ENCODE results near the gene MYO5B. TPM values are rescaled to one million over a fixed set of nuclear protein-coding genes. Genes with fewer than 3 reads are reported as not detected.

Gene MYO5B
- total RNA-seq, 2 experiments from 2014 or later, result not detected

DNA sequence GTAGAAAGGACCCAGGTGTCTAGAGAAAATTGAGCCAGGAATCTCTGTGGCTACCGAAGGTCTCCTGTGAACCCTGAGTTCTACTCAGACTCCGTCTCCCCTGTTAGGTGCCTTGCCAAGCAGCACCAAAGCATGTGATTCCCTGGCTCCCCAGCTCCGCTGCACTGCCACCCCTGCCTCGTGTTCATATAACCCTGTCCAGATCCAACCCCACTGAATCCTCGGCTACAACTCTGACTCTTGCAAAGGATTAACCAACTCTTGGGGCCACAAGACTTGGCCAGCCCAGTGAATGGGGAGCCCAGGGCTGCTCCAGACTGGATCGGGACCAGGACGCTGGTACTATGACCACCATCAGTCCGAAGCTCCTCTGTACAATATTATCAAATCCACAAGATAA is 344.3 kb downstream of the MYO5B start:
- ATAC-seq (ENCODE audit: poor library complexity) (no peak), DNase-seq (no peak)
- intact Hi-C loops (cut with DNase I, micrococcal nuclease), result loop anchor here in 1 of 2 experiments (10.0 kb wide), 1 partner anchor 586 kb away; no protein-coding TSS in a partner anchor
- no peaks in the 10 kb centered on the region for H3K27me3 ChIP-seq (ENCODE audit: control insufficient read depth in 1 of 2, insufficient read depth in 2 of 2, low read length in 2 of 2)
- no peaks in the 10 kb centered on the region for H3K36me3 ChIP-seq (ENCODE audit: insufficient read depth, low read length)
- no peaks in the 10 kb centered on the region for H3K4me1 ChIP-seq (ENCODE audit: insufficient read depth, low read length)
- H3K27me3 Mint-ChIP-seq, result peaks cover 24% of the 10 kb centered on the region
- no peaks in the 10 kb centered on the region for H3K9me3 ChIP-seq (ENCODE audit: control insufficient read depth in 1 of 2, insufficient read depth in 1 of 2, low read length in 2 of 2)
- H3K9me3 Mint-ChIP-seq, result no peaks in the 10 kb centered on the region
- no peak overlapping the region for H3K27ac ChIP-seq (ENCODE audit: low read depth in 1 of 2, low read length in 2 of 2)
- no peak overlapping the region for H3K4me3 ChIP-seq (ENCODE audit: low read length)
- no peak overlapping the region for H3K27ac Mint-ChIP-seq
- POLR2A ChIA-PET, result no interaction called here
- CTCF ChIA-PET, result no interaction called here
- no peaks in the 10 kb centered on the region for H3K36me3 Mint-ChIP-seq (ENCODE audit: low read depth)
- no peaks in the 10 kb centered on the region for H3K4me1 Mint-ChIP-seq (ENCODE audit: low read depth)
- TF ChIP-seq CTCF (IDR thresholded peaks at IDR 0.05), result no peak
- no peak overlapping the region for H3K4me3 Mint-ChIP-seq

DNA sequence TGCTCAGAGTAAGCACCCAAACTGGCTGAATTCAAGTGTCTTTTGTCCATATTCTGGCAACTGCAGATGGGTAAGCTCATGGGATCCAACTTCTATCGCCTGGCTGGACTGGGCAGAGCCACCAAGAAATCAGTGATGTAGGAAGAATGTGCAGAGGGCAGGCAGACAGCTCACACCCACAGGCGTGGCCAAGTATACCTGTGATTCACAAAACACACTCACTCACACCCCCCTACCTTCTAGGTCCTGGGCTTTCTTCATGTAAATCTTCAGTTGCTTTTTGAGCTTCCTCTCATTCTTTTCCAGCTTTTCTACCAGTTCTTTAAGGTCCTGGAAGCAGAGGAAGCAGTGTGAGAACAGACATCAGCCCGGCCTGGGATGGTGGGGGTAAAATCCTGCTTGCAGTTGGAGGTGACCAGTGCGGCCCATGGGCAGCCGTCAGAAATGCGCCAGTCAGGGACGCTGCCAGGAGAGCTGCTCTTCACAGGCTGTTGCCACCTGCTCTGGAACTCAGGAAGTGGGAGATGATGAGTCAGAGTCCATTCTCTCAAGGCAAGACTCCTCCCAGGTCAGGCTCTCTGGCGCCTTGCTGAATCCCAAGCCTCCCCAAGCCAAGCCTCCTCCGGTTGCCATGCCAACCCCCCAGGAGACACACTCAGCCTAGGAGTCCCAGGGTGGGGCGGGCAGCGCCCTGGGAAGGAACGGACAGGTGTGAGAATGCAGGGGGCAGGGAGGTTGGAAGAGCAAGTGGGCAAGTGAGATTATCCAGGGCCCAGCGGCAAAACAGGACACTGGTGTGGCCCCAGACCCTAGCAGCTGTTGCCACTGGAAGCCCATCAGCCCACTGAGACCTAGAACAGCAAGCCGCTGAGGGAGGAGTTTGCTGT is 345.4 kb downstream of the MYO5B start:
- CTCF ChIA-PET, result no interaction called here
- Histone ChIP-seq H3K4me3 (ENCODE audit: low read length) (no peak overlapping the region), H3K9me3 (ENCODE audit: control insufficient read depth in 1 of 2, insufficient read depth in 1 of 2, low read length in 2 of 2) (no peaks in the 10 kb centered on the region), H3K27me3 (ENCODE audit: control insufficient read depth in 1 of 2, insufficient read depth in 2 of 2, low read length in 2 of 2) (no peaks in the 10 kb centered on the region), H3K36me3 (ENCODE audit: insufficient read depth, low read length) (no peaks in the 10 kb centered on the region), H3K4me1 (ENCODE audit: insufficient read depth, low read length) (no peaks in the 10 kb centered on the region), H3K27ac (ENCODE audit: low read depth in 1 of 2, low read length in 2 of 2) (no peak overlapping the region)
- Mint-ChIP-seq H3K27me3 (peaks cover 24% of the 10 kb centered on the region), H3K4me1 (ENCODE audit: low read depth) (no peaks in the 10 kb centered on the region), H3K27ac (no peak overlapping the region), H3K9me3 (no peaks in the 10 kb centered on the region), H3K36me3 (ENCODE audit: low read depth) (no peaks in the 10 kb centered on the region), H3K4me3 (no peak overlapping the region)
- no peak for ATAC-seq (ENCODE audit: poor library complexity)
- TF ChIP-seq CTCF (IDR thresholded peaks at IDR 0.05), result no peak
- intact Hi-C loops (cut with DNase I, micrococcal nuclease), result loop anchor here in 1 of 2 experiments (10.0 kb wide), 1 partner anchor 585 kb away; no protein-coding TSS in a partner anchor
- no peak for DNase-seq
- POLR2A ChIA-PET, result no interaction called here

DNA sequence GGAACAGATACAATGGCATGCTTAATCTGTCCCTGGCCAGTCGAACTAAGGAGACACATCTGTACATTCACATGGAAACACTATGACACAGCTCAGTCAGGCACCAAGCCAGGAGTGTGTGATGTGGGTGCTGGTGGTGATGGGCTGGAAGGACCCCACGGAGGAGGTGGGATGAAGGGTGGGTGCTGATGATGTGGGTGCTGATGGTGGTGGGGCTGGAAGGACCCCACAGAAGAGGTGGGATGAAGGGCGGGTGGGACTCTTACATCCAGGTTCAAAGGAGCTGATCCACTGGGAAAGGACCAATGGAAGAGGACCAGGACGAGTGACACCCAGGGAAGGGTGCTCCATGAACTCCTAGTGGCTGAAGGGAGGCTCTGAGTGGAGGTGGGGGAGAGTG is 346.8 kb downstream of the MYO5B start:
- Histone ChIP-seq H3K4me3 (ENCODE audit: low read length) (no peak overlapping the region), H3K9me3 (ENCODE audit: control insufficient read depth in 1 of 2, insufficient read depth in 1 of 2, low read length in 2 of 2) (no peaks in the 10 kb centered on the region), H3K36me3 (ENCODE audit: insufficient read depth, low read length) (no peaks in the 10 kb centered on the region), H3K4me1 (ENCODE audit: insufficient read depth, low read length) (no peaks in the 10 kb centered on the region), H3K27ac (ENCODE audit: low read depth in 1 of 2, low read length in 2 of 2) (no peak overlapping the region), H3K27me3 (ENCODE audit: control insufficient read depth in 1 of 2, insufficient read depth in 2 of 2, low read length in 2 of 2) (no peaks in the 10 kb centered on the region)
- no peak overlapping the region for H3K27ac Mint-ChIP-seq
- no peaks in the 10 kb centered on the region for H3K4me1 Mint-ChIP-seq (ENCODE audit: low read depth)
- DNase-seq (no peak), ATAC-seq (ENCODE audit: poor library complexity) (no peak)
- H3K27me3 Mint-ChIP-seq, result peaks cover 24% of the 10 kb centered on the region
- H3K9me3 Mint-ChIP-seq, result no peaks in the 10 kb centered on the region
- POLR2A ChIA-PET, result no interaction called here
- no peak overlapping the region for H3K4me3 Mint-ChIP-seq
- CTCF ChIA-PET, result no interaction called here
- no peak for TF ChIP-seq CTCF (IDR thresholded peaks at IDR 0.05)
- H3K36me3 Mint-ChIP-seq (ENCODE audit: low read depth), result no peaks in the 10 kb centered on the region
- intact Hi-C loops (cut with DNase I, micrococcal nuclease), result no loop called here
